ENCODE results near the gene SLC35F6.
A peak's percentile ranks its signal among the peaks of the same experiment; 100 is the strongest.
"Not testable (repeated sequence)": the region's sequence is repeated elsewhere in the genome, so short reads cannot be mapped to it uniquely, and the experiment has no call there.

Gene SLC35F6

DNA sequence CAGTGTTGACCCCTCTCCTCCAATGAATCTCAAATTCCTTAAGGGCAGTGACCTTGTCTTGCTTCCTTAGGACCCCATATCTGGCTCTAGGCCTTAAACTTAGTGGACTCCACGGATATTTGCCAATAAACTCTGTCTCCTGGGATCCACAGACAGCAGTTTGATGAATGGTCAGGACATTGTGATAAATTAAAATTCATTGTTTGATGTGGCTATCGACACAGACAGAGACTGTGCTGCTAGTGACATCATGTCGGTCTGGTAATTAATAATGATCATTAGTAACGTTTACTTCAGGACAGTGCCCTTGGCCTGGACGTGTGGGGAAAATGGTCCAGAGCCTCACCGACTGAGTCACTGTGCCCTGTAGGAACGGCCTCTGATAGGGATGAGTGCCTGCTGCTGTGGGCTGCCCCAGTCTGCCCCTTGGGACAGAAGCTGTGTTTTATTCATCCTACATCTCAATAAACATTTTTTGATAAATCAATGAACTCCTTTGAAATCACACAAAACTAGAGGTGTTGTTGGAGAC is 5.2 kb upstream of the SLC35F6 start:
- no peak overlapping the region for H3K4me3 ChIP-seq (ENCODE audit: low read depth, low read length)
- TF ChIP-seq, protein P1, sequence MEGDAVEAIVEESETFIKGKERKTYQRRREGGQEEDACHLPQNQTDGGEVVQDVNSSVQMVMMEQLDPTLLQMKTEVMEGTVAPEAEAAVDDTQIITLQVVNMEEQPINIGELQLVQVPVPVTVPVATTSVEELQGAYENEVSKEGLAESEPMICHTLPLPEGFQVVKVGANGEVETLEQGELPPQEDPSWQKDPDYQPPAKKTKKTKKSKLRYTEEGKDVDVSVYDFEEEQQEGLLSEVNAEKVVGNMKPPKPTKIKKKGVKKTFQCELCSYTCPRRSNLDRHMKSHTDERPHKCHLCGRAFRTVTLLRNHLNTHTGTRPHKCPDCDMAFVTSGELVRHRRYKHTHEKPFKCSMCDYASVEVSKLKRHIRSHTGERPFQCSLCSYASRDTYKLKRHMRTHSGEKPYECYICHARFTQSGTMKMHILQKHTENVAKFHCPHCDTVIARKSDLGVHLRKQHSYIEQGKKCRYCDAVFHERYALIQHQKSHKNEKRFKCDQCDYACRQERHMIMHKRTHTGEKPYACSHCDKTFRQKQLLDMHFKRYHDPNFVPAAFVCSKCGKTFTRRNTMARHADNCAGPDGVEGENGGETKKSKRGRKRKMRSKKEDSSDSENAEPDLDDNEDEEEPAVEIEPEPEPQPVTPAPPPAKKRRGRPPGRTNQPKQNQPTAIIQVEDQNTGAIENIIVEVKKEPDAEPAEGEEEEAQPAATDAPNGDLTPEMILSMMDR (IDR thresholded peaks at IDR 0.05; ENCODE audit: low read depth, low read length), result no peak

DNA sequence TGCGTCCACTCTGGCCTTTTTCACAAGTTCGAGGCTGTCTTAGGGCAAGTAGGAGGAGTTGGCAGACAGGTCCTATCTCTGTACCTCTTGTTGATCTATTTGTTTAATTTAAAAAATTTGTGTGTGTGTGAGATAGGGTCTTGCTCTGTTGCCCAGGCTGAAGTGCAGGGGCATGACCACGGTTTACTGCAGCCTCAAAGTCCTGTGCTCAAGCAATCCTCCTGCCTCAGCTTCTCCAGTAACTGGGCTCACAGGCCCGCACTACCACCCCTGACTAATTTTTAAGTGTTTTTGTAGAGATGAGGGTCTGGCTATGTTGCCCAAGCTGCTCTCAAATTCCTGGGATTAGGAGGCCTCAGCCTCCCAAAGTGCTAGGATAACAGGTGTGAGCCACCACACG is 4.2 kb upstream of the SLC35F6 start:
- no peak overlapping the region for H3K4me3 ChIP-seq (ENCODE audit: low read depth, low read length)
- TF ChIP-seq, protein P1 (IDR thresholded peaks at IDR 0.05; ENCODE audit: low read depth, low read length), result no peak

DNA sequence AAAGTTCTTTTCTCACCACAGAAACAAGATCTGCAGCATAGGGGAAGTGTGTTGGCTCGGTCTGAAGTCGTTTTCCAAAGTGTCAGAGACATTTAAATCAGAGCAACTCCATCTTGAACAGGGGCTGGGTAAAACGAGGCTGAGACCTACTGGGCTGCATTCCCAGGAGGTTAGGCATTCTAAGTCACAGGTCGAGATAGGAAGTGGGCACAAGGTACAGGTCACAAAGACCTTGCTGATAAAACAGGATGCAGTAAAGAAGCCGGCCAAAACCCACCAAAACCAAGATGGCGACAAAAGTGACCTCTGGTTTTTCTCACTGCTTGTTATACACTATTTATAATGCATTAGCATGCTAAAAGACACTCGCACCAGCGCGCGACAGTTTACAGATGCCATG is 3.1 kb upstream of the SLC35F6 start:
- not testable (repeated sequence) for H3K4me3 ChIP-seq (ENCODE audit: low read depth, low read length)

DNA sequence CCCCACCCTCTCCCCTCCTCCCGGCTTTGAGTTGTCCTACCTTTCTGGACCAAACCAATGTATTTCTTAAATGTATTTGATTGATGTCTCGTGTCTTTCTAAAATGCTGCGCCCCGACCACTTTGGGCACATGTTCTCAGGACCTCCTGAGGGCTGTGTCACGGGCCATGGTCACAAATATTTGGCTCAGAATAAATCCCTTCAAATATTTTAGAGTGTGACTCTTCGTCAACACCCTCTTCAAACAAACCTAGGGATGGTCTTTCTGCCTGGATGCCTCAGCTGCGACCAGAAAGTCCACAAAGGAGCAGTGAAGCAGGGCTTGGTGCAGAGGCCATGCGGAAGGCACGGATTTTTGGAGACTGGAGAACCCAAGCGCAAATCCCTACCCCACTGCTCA is 1.1 kb upstream of the SLC35F6 start:
- TF ChIP-seq, protein P1 (IDR thresholded peaks at IDR 0.05; ENCODE audit: low read depth, low read length), result no peak
- H3K4me3 ChIP-seq (ENCODE audit: low read depth, low read length), result no peak overlapping the region

DNA sequence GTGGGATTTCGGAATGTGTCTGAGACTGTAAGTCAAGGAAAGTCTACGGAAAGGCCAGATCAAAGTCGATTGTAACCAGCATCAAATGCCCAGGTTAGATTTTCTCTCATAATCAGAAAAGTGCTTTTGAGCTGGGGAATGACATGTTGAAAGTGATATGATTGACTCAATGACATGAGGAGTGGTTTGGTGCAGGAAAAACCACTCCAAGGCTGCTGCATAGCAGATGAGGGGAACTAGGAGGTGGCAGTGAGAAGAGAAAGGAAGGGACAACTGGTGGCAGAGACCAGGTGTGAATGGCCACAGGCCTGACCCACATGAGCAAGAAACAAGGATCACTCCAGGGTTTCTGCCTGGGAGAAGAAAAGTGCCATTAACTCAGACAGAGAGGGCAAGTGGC is 822 bp downstream of the SLC35F6 start:
- peak overlapping the region; percentile 98 for H3K4me3 ChIP-seq (ENCODE audit: low read depth, low read length)
- TF ChIP-seq, protein P1 (IDR thresholded peaks at IDR 0.05; ENCODE audit: low read depth, low read length), result no peak

DNA sequence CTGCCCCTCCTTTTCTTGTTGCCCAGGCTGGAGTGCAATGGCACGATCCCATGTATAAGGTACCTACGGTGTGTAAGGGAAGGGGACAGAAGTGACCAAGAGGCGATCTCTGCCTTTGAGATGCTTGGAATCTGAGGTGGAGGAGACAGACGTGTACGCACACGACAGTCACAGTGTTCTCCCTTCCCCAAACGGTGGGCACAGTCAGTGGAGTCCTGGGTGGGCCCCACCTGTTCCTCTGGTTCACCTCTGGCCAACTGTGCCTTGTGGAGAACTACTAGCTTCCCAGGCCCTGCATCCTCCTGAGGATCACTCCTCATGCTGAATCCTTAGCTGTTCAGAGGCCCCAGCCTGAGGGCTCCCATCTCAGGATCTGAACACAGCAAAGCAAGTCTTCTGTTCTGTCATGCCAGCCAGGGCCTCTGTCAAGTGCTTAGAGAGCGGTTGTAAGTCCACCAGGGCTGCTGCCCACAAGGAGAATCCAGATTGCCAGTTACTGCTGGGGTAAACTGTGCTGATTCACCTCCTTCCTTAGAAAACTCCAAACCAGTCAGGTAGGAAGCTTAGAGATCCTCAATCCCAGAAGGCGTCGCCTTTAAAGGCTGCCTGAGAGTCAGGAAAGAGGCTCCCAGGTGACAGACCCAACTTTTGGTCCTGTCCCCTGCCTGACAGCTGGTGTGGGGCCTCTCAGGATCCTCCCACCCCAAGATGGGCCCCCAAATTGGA is 1.6 kb downstream of the SLC35F6 start:
- H3K4me3 ChIP-seq (ENCODE audit: low read depth, low read length), result peak overlapping the region; percentile 98

DNA sequence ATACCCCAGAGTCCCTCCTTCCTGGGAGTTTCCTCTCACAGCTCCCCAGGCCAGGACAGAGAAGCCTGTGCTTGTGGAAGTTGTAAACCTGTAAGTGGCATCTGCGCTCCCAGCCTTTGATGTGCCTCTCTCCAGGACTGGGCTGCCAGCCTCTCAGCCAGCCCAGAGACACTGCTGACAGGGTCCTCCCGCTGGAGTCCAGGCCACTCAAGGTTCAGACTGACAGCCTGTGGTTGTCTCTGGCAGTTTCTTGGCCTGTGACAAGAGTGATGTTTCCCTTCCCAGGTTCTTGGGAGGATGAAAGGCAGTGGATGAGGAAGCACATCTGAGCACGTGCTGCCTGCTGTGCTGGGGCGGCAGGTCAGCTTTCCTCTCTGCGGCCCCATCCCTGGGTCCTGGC is 3.0 kb downstream of the SLC35F6 start:
- no peak overlapping the region for H3K4me3 ChIP-seq (ENCODE audit: low read depth, low read length)
- TF ChIP-seq, protein P1 (IDR thresholded peaks at IDR 0.05; ENCODE audit: low read depth, low read length), result no peak

More for the DNA sequence above, 1.6 kb downstream of the SLC35F6 start:
- TF ChIP-seq, protein P1 (IDR thresholded peaks at IDR 0.05; ENCODE audit: low read depth, low read length), result no peak

Data from WI38 (cell line).